Endothelial cell of umbilical vein (primary cell): Measurements from ENCODE around the gene GAB1. TPM values are rescaled to one million over a fixed set of nuclear protein-coding genes. Genes with fewer than 3 reads are reported as not detected.

ENCODE experiments used
- BruUV-seq: library from RNA; stranded (reverse); fragments of 400-500 nt; replicated peaks from 2 replicates; lab custom pipeline; 2021; lab: Mats Ljungman, UMichigan
- CTCF ChIA-PET: fragments of 300-600, 350-600 bp; sonication (Branson Sonifier 250); formaldehyde crosslinking; loops from one replicate; lab custom pipeline; 2021; ENCODE audit warnings: antibody characterized with exemption, inconsistent platforms; lab: Charles Lee
- POLR2A ChIA-PET: fragments of 300-600, 350-600 bp; sonication (Branson Sonifier 250); formaldehyde crosslinking; loops from one replicate; lab custom pipeline; 2021; ENCODE audit warnings: antibody characterized with exemption, inconsistent platforms; lab: Charles Lee
- DNase-seq: peaks from one replicate; pipeline ENCODE4 v3.0.0-alpha.2; 2011; ENCODE audit warnings: low read depth, low spot score
- FAIRE-seq: peaks from 2 replicates; lab custom pipeline; 2011; peaks lifted over from hg19 to GRCh38; lab: Jason Lieb, UNC
- H2AFZ ChIP-seq: 2 replicates; pipeline ENCODE4 v1.6.0; 2012; ENCODE audit warnings: low read depth, low read length, control low read depth, inconsistent platforms
- H3K27ac ChIP-seq: 2 replicates; pipeline ENCODE4 v1.5.1; 2011; ENCODE audit warnings: low read depth, mild to moderate bottlenecking, control low read depth, low read length, moderate library complexity; ENCODE audit not compliant: insufficient read depth
- H3K27me3 ChIP-seq, 2 experiments: 2 replicates each; pipeline versions ENCODE4 v1.6.0 to v1.6.1; 2011; ENCODE audit warnings: low read length in 2 of 2, mixed read lengths in 1 of 2; ENCODE audit not compliant: control insufficient read depth in 2 of 2, insufficient read depth in 2 of 2
- H3K36me3 ChIP-seq, 2 experiments: 2 replicates in 1 of 2; 3 replicates in 1 of 2; pipeline ENCODE4 v1.5.1; 2011; ENCODE audit warnings: low read length in 2 of 2, mild to moderate bottlenecking in 1 of 2, moderate library complexity in 1 of 2; ENCODE audit not compliant: control insufficient read depth in 2 of 2, insufficient read depth in 2 of 2; ENCODE audit errors: extremely low read depth in 1 of 2
- H3K4me1 ChIP-seq: 3 replicates; pipeline ENCODE4 v1.5.1; 2011; ENCODE audit warnings: mild to moderate bottlenecking, low read length; ENCODE audit not compliant: control insufficient read depth, insufficient read depth; ENCODE audit errors: extremely low read depth
- H3K4me2 ChIP-seq: 2 replicates; pipeline ENCODE4 v1.6.1; 2011; ENCODE audit warnings: low read length, control low read depth, mixed read lengths; ENCODE audit not compliant: insufficient read depth
- H3K4me3 ChIP-seq, 3 experiments: fragments of 200-600 bp in 1 of 3; sonication (generic), shearing (Covaris generic) in 1 of 3; replicated peaks in 1 of 3; 2 replicates each; pipeline ENCODE4 v1.5.1; 2011 to 2016; ENCODE audit warnings: control low read depth in 3 of 3, low read length in 3 of 3, mild to moderate bottlenecking in 2 of 3, inconsistent platforms in 1 of 3, low read depth in 1 of 3, moderate library complexity in 1 of 3; ENCODE audit not compliant: insufficient read depth in 1 of 3
- H3K79me2 ChIP-seq: 2 replicates; pipeline ENCODE4 v1.6.0; 2012; ENCODE audit warnings: low read length, inconsistent platforms; ENCODE audit not compliant: control insufficient read depth, insufficient read depth
- H3K9ac ChIP-seq: replicated peaks from 2 replicates; pipeline ENCODE3; 2011; ENCODE audit warnings: low read length, control low read depth; ENCODE audit not compliant: insufficient read depth; ENCODE audit errors: extremely low read depth
- H3K9me1 ChIP-seq: replicated peaks from 3 replicates; pipeline ENCODE4 v1.6.0; 2011; ENCODE audit warnings: mild to moderate bottlenecking, low read length; ENCODE audit not compliant: control insufficient read depth, insufficient read depth; ENCODE audit errors: extremely low read depth
- H3K9me3 ChIP-seq: replicated peaks from 2 replicates; pipeline ENCODE4 v1.5.1; 2012; ENCODE audit warnings: low read length, inconsistent platforms; ENCODE audit not compliant: control insufficient read depth, insufficient read depth
- H4K20me1 ChIP-seq: replicated peaks from 2 replicates; pipeline ENCODE3; 2011; ENCODE audit warnings: mild to moderate bottlenecking, low read length; ENCODE audit not compliant: control insufficient read depth, insufficient read depth; ENCODE audit errors: extremely low read depth
- EZH2 ChIP-seq: IDR thresholded peaks from 2 replicates; pipeline ENCODE4 v1.6.1; 2012; ENCODE audit warnings: borderline replicate concordance, low read depth, mild to moderate bottlenecking, moderate library complexity, low read length, inconsistent platforms; ENCODE audit not compliant: severe bottlenecking
- GATA2 ChIP-seq: IDR thresholded peaks from 2 replicates; pipeline ENCODE4 v1.7.0; 2011; ENCODE audit warnings: low read depth, mild to moderate bottlenecking, moderate library complexity, mixed read lengths, low read length; ENCODE audit not compliant: insufficient read length, insufficient read depth
- dilution Hi-C: fragments of 300-500 bp; cut with MboI; formaldehyde crosslinking; loops from one replicate; pipeline ENCODE4 v1.15.0; 2019; ENCODE audit warnings: low sequenced_read_pairs; ENCODE audit not compliant: extremely low pct_ligation_motif_present
- intact Hi-C: fragments of 100-400 bp; cut with micrococcal nuclease; formaldehyde crosslinking; loops from one replicate; pipeline ENCODE4 v1.10.0; 2022
- polyA plus RNA-seq, 4 experiments: library from polyadenylated mRNA; depleted of rRNA in 3 of 4; stranded (reverse) in 3 of 4; unstranded in 1 of 4; fragments of >200 nt; gene quantifications; 2 replicates each; pipeline versions ENCODE4 v1.2.1 to v1.2.3, GENCODE V29; 2011 to 2012; ENCODE audit warnings: missing spikeins in 1 of 4
- total RNA-seq: library from RNA; stranded (reverse); gene quantifications from 2 replicates; pipeline ENCODE4 v1.2.3, GENCODE V29; 2021
- TF ChIP-seq, protein P1 (sequence below): IDR thresholded peaks from 2 replicates; pipeline ENCODE4 v1.6.1; 2011; ENCODE audit not compliant: insufficient read depth, insufficient read length

The GAB1 gene
- total and polyA plus RNA-seq, 2 donors (not counting 3 experiments of a cell fraction or from before 2014, with no cell fraction given): 9.3 to 37.7 TPM

- intact Hi-C loops (no loop called here), dilution Hi-C loops (no loop called here)
- Histone ChIP-seq H3K4me1 (no peaks in the 10 kb centered on the region), H3K27me3 (no peaks in the 10 kb centered on the region), H3K9me3 (no peaks in the 10 kb centered on the region), H3K9me1 (no peaks in the 10 kb centered on the region), H4K20me1 (no peaks in the 10 kb centered on the region), H2AFZ (no peak overlapping the region), H3K4me3 (no peak overlapping the region), H3K79me2 (no peaks in the 10 kb centered on the region), H3K36me3 (no peaks in the 10 kb centered on the region), H3K9ac (no peak overlapping the region), H3K27ac (no peak overlapping the region), H3K4me2 (no peak overlapping the region)
- no peak for FAIRE-seq
- no TSS peak for BruUV-seq
- ChIA-PET POLR2A (no interaction called here), CTCF (no interaction called here)
- no peak for DNase-seq
- TF ChIP-seq, protein P1, sequence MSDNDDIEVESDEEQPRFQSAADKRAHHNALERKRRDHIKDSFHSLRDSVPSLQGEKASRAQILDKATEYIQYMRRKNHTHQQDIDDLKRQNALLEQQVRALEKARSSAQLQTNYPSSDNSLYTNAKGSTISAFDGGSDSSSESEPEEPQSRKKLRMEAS: no peak
Observed at GRCh38 chr4:143307531-143307930, 29.1 kb upstream of the GAB1 start.

- intact Hi-C loops (no loop called here), dilution Hi-C loops (no loop called here)
- TF ChIP-seq, protein P1: no peak
- no peak for TF ChIP-seq GATA2
- TF ChIP-seq EZH2: no peak
- Histone ChIP-seq H3K27ac (no peak overlapping the region), H3K9me1 (no peaks in the 10 kb centered on the region), H3K9me3 (no peaks in the 10 kb centered on the region), H3K4me3 (no peak overlapping the region), H3K4me1 (no peaks in the 10 kb centered on the region), H3K36me3 (no peaks in the 10 kb centered on the region), H3K79me2 (no peaks in the 10 kb centered on the region), H3K9ac (no peak overlapping the region), H2AFZ (no peak overlapping the region), H3K4me2 (no peak overlapping the region), H3K27me3 (no peaks in the 10 kb centered on the region), H4K20me1 (no peaks in the 10 kb centered on the region)
- POLR2A ChIA-PET: no interaction called here
- no TSS peak for BruUV-seq
- DNase-seq: no peak
- CTCF ChIA-PET: no interaction called here
- no peak for FAIRE-seq
Observed at GRCh38 chr4:143308377-143308776, 28.3 kb upstream of the GAB1 start.
